Activated T-cell treated with anti-CD3 and anti-CD28 coated beads for 1 hour (primary cell): ENCODE data around the gene PRRC2C.
"Not testable (repeated sequence)": the region's sequence is repeated elsewhere in the genome, so short reads cannot be mapped to it uniquely, and the experiment has no call there.

ENCODE experiments used
- DNase-seq: peaks from one replicate; pipeline ENCODE4 v3.0.0-alpha.2; 2020; ENCODE audit warnings: low read depth

The PRRC2C gene

GRCh38 chr1:171485375-171486047 lies at the start of gene PRRC2C:
PRRC2C (plus strand) TSS chr1:171485530; CDS start chr1:171512089, 26,559 bp downstream.
- peak; percentile 87 for DNase-seq

GRCh38 chr1:171438441-171438840 lies 46.9 kb upstream of the PRRC2C start:
- DNase-seq = no peak

GRCh38 chr1:171440201-171440600 lies 45.1 kb upstream of the PRRC2C start:
- not testable (repeated sequence) for DNase-seq

- not testable (repeated sequence) for DNase-seq
These were observed 43.9 kb upstream of the PRRC2C start for GRCh38 chr1:171441278-171441895.

- no peak for DNase-seq
These were observed 38.9 kb upstream of the PRRC2C start for GRCh38 chr1:171446386-171446785.

GRCh38 chr1:171455967-171456366 lies 29.4 kb upstream of the PRRC2C start:
- DNase-seq = no peak

- DNase-seq = no peak
These were observed 27.9 kb upstream of the PRRC2C start for GRCh38 chr1:171457412-171457811.

- DNase-seq = no peak
These were observed 25.2 kb upstream of the PRRC2C start for GRCh38 chr1:171460018-171460620.

GRCh38 chr1:171467626-171468025 lies 17.7 kb upstream of the PRRC2C start:
- no peak for DNase-seq

- DNase-seq = no peak
These were observed 17.1 kb upstream of the PRRC2C start for GRCh38 chr1:171468120-171468750.

GRCh38 chr1:171470726-171471125 lies 14.6 kb upstream of the PRRC2C start:
- no peak for DNase-seq

- DNase-seq = no peak
These were observed 13.1 kb upstream of the PRRC2C start for GRCh38 chr1:171472183-171472647.

GRCh38 chr1:171476829-171477228 lies 8.5 kb upstream of the PRRC2C start:
- DNase-seq = no peak

- no peak for DNase-seq
These were observed 7.5 kb upstream of the PRRC2C start for GRCh38 chr1:171477804-171478203.

- DNase-seq = no peak
These were observed 5.3 kb upstream of the PRRC2C start for GRCh38 chr1:171480035-171480434.

GRCh38 chr1:171484760-171485374 lies 463 bp upstream of the PRRC2C start:
- no peak for DNase-seq

- peak; percentile 58 for DNase-seq
These were observed 754 bp downstream of the PRRC2C start for GRCh38 chr1:171486048-171486519.

GRCh38 chr1:171487038-171487437 lies 1.7 kb downstream of the PRRC2C start:
- DNase-seq = no peak

- no peak for DNase-seq
These were observed 3.0 kb downstream of the PRRC2C start for GRCh38 chr1:171488190-171488929.

GRCh38 chr1:171494076-171494475 lies 8.7 kb downstream of the PRRC2C start:
- no peak for DNase-seq

- DNase-seq = no peak
These were observed 10.1 kb downstream of the PRRC2C start for GRCh38 chr1:171495444-171495843.
